Panc1 (cell line): ENCODE results near the gene MAGEA2. TPM values are rescaled to one million over a fixed set of nuclear protein-coding genes. Genes with fewer than 3 reads are reported as not detected.
"Not testable (repeated sequence)": the region's sequence is repeated elsewhere in the genome, so short reads cannot be mapped to it uniquely, and the experiment has no call there.

Experiments used
- ATAC-seq: fragments of 200-7000 bp; cut with Tn5 transposase; 2 replicates; pipeline ENCODE4 v1.9.1; 2020; ENCODE audit warnings: mild to moderate bottlenecking, moderate library complexity
- BruUV-seq: library from RNA; stranded (reverse); fragments of 400-500 nt; replicated peaks from 2 replicates; lab custom pipeline; 2021; lab: Mats Ljungman, UMichigan
- CTCF ChIA-PET: fragments of 300-600 bp; sonication (Branson Sonifier 250); formaldehyde crosslinking; loops from one replicate; lab custom pipeline; 2022; ENCODE audit warnings: antibody characterized with exemption; lab: Charles Lee
- POLR2A ChIA-PET: fragments of 300-600 bp; sonication (Branson Sonifier 250); formaldehyde crosslinking; loops from one replicate; lab custom pipeline; 2022; ENCODE audit warnings: antibody characterized with exemption; lab: Charles Lee
- DNase-seq: peaks from one replicate; pipeline ENCODE4 v3.0.0-alpha.2; 2010; ENCODE audit warnings: low read depth, low spot score
- H3K27ac ChIP-seq: 2 replicates; pipeline ENCODE4 v1.5.1; 2011; ENCODE audit warnings: mild to moderate bottlenecking, low read length, inconsistent platforms
- H3K27me3 ChIP-seq: fragments of 200-500 bp; sonication (Bioruptor generic); 2 replicates; pipeline ENCODE4 v1.6.0; 2014; ENCODE audit warnings: low read length, inconsistent platforms; ENCODE audit not compliant: control insufficient read depth, insufficient read depth
- H3K36me3 ChIP-seq: fragments of 200-500 bp; sonication (Bioruptor generic); 2 replicates; pipeline ENCODE4 v1.5.1; 2014; ENCODE audit warnings: inconsistent platforms, mild to moderate bottlenecking, low read length, moderate library complexity; ENCODE audit not compliant: control insufficient read depth, insufficient read depth
- H3K4me1 ChIP-seq: 2 replicates; pipeline ENCODE4 v1.5.1; 2011; ENCODE audit warnings: inconsistent platforms, mild to moderate bottlenecking, low read length, moderate library complexity; ENCODE audit not compliant: control insufficient read depth, insufficient read depth
- H3K4me3 ChIP-seq, 2 experiments: 2 replicates each; pipeline ENCODE4 v1.5.1; 2011 to 2012; ENCODE audit warnings: low read depth in 2 of 2, low read length in 2 of 2, mild to moderate bottlenecking in 2 of 2, inconsistent platforms in 1 of 2, moderate library complexity in 1 of 2
- H3K9me3 ChIP-seq: fragments of 200-500 bp; sonication (Bioruptor generic); 2 replicates; pipeline ENCODE4 v1.5.1; 2014; ENCODE audit warnings: low read depth, mild to moderate bottlenecking, inconsistent platforms, low read length, moderate library complexity; ENCODE audit not compliant: control insufficient read depth, insufficient read depth
- POLR2AphosphoS5 ChIP-seq: IDR thresholded peaks from 2 replicates; pipeline ENCODE4 v1.6.1; 2012; ENCODE audit warnings: mild to moderate bottlenecking, low read depth, low read length, moderate library complexity
- SIN3A ChIP-seq: IDR thresholded peaks from 2 replicates; pipeline ENCODE4 v1.6.1; 2012; ENCODE audit warnings: low read depth, mild to moderate bottlenecking, low read length, moderate library complexity, borderline replicate concordance; ENCODE audit not compliant: insufficient read depth
- TCF7L2 ChIP-seq: IDR thresholded peaks from 2 replicates; pipeline ENCODE4 v1.6.1; 2011; ENCODE audit warnings: mild to moderate bottlenecking, low read depth, low read length, inconsistent platforms
- in situ Hi-C: cut with HindIII; loops from 2 replicates; pipeline ENCODE4 v1.10.0; 2016; ENCODE audit warnings: low sequenced_read_pairs, low pct_unique_long_range_greater_than_20kb
- intact Hi-C: fragments of 100-400 bp; cut with micrococcal nuclease; formaldehyde crosslinking; loops from one replicate; pipeline ENCODE4 v1.10.0; 2022; ENCODE audit not compliant: unreplicated experiment
- total RNA-seq: library from RNA; stranded (reverse); gene quantifications from one replicate; pipeline ENCODE4 v1.2.1, GENCODE V29; 2021; ENCODE audit not compliant: unreplicated experiment
- TF ChIP-seq, protein P1 (sequence below), 2 experiments: IDR thresholded peaks; 2 replicates each; pipeline ENCODE4 v1.6.1; 2011 to 2012; ENCODE audit warnings: low read depth in 2 of 2, control low read depth in 1 of 2, low read length in 1 of 2, mild to moderate bottlenecking in 1 of 2, moderate library complexity in 1 of 2; ENCODE audit not compliant: insufficient read depth in 1 of 2
- TF ChIP-seq, protein P2 (sequence below): fragments of 450-650 bp; IDR thresholded peaks from 2 replicates; pipeline ENCODE4 v1.5.1; 2017; ENCODE audit warnings: mild to moderate bottlenecking

The MAGEA2 gene
- total RNA-seq, 1 experiment from 2014 or later, result 0.28 TPM

DNA sequence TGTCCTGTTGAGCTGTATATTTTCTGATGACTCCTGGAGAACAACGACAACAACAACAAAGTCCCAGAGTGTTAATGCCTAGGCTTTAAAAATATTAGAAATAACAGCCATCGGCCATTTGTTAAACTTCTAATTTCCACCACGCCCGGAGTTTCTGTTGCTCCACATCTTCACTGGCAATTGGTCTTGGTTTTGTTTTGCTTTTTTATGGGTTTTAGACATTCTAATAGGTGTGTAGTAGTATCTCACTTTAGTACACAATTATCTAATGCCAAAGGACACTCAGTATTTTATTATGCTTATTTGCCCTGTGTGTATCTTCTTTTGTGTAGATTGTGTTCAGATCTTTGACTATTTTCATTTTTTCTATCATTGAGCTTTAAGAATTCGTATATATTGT, 15.1 kb downstream of the MAGEA2 start:
- in situ Hi-C loops, result no loop called here
- no peaks in the 10 kb centered on the region for H3K4me1 ChIP-seq
- DNase-seq, result no peak
- H3K27ac ChIP-seq, result no peak overlapping the region
- H3K27me3 ChIP-seq, result no peaks in the 10 kb centered on the region
- no peaks in the 10 kb centered on the region for H3K9me3 ChIP-seq
- no peaks in the 10 kb centered on the region for H3K36me3 ChIP-seq
- CTCF ChIA-PET, result no interaction called here
- TF ChIP-seq SIN3A (no peak), POLR2AphosphoS5 (no peak), TCF7L2 (no peak)
- TF ChIP-seq, protein P1, sequence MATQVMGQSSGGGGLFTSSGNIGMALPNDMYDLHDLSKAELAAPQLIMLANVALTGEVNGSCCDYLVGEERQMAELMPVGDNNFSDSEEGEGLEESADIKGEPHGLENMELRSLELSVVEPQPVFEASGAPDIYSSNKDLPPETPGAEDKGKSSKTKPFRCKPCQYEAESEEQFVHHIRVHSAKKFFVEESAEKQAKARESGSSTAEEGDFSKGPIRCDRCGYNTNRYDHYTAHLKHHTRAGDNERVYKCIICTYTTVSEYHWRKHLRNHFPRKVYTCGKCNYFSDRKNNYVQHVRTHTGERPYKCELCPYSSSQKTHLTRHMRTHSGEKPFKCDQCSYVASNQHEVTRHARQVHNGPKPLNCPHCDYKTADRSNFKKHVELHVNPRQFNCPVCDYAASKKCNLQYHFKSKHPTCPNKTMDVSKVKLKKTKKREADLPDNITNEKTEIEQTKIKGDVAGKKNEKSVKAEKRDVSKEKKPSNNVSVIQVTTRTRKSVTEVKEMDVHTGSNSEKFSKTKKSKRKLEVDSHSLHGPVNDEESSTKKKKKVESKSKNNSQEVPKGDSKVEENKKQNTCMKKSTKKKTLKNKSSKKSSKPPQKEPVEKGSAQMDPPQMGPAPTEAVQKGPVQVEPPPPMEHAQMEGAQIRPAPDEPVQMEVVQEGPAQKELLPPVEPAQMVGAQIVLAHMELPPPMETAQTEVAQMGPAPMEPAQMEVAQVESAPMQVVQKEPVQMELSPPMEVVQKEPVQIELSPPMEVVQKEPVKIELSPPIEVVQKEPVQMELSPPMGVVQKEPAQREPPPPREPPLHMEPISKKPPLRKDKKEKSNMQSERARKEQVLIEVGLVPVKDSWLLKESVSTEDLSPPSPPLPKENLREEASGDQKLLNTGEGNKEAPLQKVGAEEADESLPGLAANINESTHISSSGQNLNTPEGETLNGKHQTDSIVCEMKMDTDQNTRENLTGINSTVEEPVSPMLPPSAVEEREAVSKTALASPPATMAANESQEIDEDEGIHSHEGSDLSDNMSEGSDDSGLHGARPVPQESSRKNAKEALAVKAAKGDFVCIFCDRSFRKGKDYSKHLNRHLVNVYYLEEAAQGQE (IDR thresholded peaks at IDR 0.05; ENCODE audit: insufficient read depth in 1 of 2, low read depth in 2 of 2, low read length in 1 of 2), result no peak
- TF ChIP-seq, protein P2, sequence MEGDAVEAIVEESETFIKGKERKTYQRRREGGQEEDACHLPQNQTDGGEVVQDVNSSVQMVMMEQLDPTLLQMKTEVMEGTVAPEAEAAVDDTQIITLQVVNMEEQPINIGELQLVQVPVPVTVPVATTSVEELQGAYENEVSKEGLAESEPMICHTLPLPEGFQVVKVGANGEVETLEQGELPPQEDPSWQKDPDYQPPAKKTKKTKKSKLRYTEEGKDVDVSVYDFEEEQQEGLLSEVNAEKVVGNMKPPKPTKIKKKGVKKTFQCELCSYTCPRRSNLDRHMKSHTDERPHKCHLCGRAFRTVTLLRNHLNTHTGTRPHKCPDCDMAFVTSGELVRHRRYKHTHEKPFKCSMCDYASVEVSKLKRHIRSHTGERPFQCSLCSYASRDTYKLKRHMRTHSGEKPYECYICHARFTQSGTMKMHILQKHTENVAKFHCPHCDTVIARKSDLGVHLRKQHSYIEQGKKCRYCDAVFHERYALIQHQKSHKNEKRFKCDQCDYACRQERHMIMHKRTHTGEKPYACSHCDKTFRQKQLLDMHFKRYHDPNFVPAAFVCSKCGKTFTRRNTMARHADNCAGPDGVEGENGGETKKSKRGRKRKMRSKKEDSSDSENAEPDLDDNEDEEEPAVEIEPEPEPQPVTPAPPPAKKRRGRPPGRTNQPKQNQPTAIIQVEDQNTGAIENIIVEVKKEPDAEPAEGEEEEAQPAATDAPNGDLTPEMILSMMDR, result no peak
- POLR2A ChIA-PET, result no interaction called here
- intact Hi-C loops, result no loop called here
- no TSS peak for BruUV-seq
- no peak for ATAC-seq
- H3K4me3 ChIP-seq, result no peak overlapping the region

DNA sequence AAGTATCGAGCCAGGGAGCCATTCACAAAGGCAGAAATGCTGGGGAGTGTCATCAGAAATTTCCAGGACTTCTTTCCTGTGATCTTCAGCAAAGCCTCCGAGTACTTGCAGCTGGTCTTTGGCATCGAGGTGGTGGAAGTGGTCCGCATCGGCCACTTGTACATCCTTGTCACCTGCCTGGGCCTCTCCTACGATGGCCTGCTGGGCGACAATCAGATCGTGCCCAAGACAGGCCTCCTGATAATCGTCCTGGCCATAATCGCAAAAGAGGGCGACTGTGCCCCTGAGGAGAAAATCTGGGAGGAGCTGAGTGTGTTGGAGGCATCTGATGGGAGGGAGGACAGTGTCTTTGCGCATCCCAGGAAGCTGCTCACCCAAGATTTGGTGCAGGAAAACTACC, 17.1 kb downstream of the MAGEA2 start:
- POLR2A ChIA-PET, H3K4me3 ChIP-seq, ATAC-seq, CTCF ChIA-PET, DNase-seq, H3K27ac ChIP-seq, H3K9me3 ChIP-seq, H3K27me3 ChIP-seq, intact Hi-C loops, in situ Hi-C loops, H3K36me3 ChIP-seq, BruUV-seq, H3K4me1 ChIP-seq: not testable (repeated sequence)

DNA sequence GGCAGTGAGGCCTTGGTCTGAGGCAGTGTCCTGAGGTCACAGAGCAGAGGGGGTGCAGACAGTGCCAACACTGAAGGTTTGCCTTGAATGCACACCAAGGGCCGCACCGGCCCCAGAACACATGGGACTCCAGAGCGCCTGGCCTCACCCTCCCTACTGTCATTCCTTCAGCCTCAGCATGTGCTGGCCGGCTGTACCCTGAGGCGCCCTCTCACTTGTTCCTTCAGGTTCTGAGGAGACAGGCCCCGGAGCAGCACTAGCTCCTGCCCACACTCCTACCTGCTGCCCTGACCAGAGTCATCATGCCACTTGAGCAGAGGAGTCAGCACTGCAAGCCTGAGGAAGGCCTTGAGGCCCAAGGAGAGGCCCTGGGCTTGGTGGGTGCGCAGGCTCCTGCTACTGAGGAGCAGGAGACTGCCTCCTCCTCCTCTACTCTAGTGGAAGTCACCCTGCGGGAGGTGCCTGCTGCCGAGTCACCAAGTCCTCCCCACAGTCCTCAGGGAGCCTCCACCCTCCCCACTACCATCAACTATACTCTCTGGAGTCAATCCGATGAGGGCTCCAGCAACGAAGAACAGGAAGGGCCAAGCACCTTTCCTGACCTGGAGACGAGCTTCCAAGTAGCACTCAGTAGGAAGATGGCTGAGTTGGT, 17.7 kb downstream of the MAGEA2 start:
- ATAC-seq (no peak; the same call in 1 of the 2 replicates), DNase-seq (no peak)
- BruUV-seq, result no TSS peak
- Histone ChIP-seq H3K4me3 (no peak overlapping the region), H3K27ac (no peak overlapping the region), H3K4me1 (no peaks in the 10 kb centered on the region), H3K27me3 (no peaks in the 10 kb centered on the region), H3K9me3 (no peaks in the 10 kb centered on the region), H3K36me3 (no peaks in the 10 kb centered on the region)
- intact Hi-C loops, result no loop called here
- TF ChIP-seq TCF7L2 (no peak), SIN3A (no peak), POLR2AphosphoS5 (no peak)
- TF ChIP-seq, protein P2, result no peak
- TF ChIP-seq, protein P1 (IDR thresholded peaks at IDR 0.05; ENCODE audit: insufficient read depth in 1 of 2, low read depth in 2 of 2, low read length in 1 of 2), result no peak
- POLR2A ChIA-PET, result no interaction called here
- in situ Hi-C loops, result no loop called here
- CTCF ChIA-PET, result no interaction called here
